Ishikawa (cell line): Measurements from ENCODE around the gene NCOA7.

Experiments used
- CEBPB ChIP-seq: IDR thresholded peaks from 2 replicates; pipeline ENCODE4 v1.6.1; 2012
- CREB1 ChIP-seq: IDR thresholded peaks from 2 replicates; pipeline ENCODE4 v1.6.1; 2012; ENCODE audit warnings: low read depth
- EGR1 ChIP-seq: IDR thresholded peaks from 2 replicates; pipeline ENCODE4 v1.6.1; 2012
- EP300 ChIP-seq: IDR thresholded peaks from 2 replicates; pipeline ENCODE4 v1.6.1; 2012; ENCODE audit warnings: borderline replicate concordance
- FOXM1 ChIP-seq: IDR thresholded peaks from 2 replicates; pipeline ENCODE4 v1.6.1; 2012; ENCODE audit warnings: low read depth, borderline replicate concordance
- MAX ChIP-seq: IDR thresholded peaks from 2 replicates; pipeline ENCODE4 v1.6.1; 2012
- NFIC ChIP-seq: IDR thresholded peaks from 2 replicates; pipeline ENCODE4 v1.6.1; 2012
- RAD21 ChIP-seq: IDR thresholded peaks from 2 replicates; pipeline ENCODE4 v1.6.1; 2012; ENCODE audit warnings: low read depth
- REST ChIP-seq: IDR thresholded peaks from 2 replicates; pipeline ENCODE4 v1.6.1; 2012; ENCODE audit warnings: low read depth, mild to moderate bottlenecking
- TAF1 ChIP-seq: IDR thresholded peaks from 2 replicates; pipeline ENCODE4 v1.6.1; 2012; ENCODE audit warnings: low read depth, mild to moderate bottlenecking
- TCF12 ChIP-seq: IDR thresholded peaks from 2 replicates; pipeline ENCODE4 v1.6.1; 2012; ENCODE audit warnings: low read depth
- TEAD4 ChIP-seq: IDR thresholded peaks from 2 replicates; pipeline ENCODE4 v1.6.1; 2012
- USF1 ChIP-seq: IDR thresholded peaks from 2 replicates; pipeline ENCODE4 v1.6.1; 2012
- YY1 ChIP-seq: IDR thresholded peaks from 2 replicates; pipeline ENCODE4 v1.6.1; 2012; ENCODE audit warnings: low read depth
- ZBTB7A ChIP-seq: IDR thresholded peaks from 2 replicates; pipeline ENCODE4 v1.6.1; 2012; ENCODE audit warnings: low read depth

Gene NCOA7

DNA sequence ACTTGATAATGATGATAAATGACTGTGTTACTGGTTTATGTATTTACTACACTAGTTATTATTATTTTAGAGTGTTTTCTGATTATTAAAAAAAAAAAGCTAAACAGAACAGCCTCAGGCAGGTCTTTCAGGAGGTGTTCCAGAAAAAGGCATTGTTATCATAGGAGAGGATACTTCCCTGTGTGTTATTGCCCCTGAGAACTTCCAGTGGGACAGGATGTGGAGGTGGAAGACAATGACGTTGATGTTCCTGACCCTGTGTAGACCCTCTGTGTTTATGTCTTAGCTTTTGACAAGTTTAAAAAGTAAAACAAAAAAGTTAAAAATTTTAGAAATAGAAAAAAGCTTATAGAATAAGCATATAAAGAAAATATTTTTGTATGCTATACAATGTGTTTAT lies 49.1 kb downstream of the NCOA7 start:
- no peak for TF ChIP-seq CEBPB

GRCh38 chr6:125841356-125842090 lies 50.8 kb downstream of the NCOA7 start:
- TF ChIP-seq TAF1: no peak
- no peak for TF ChIP-seq REST

GRCh38 chr6:125842091-125842626 lies 51.4 kb downstream of the NCOA7 start:
- TF ChIP-seq TEAD4 (no peak), CEBPB (no peak), CREB1 (no peak), TAF1 (no peak), FOXM1 (no peak)

GRCh38 chr6:125843593-125843992 lies 52.8 kb downstream of the NCOA7 start:
- TF ChIP-seq TCF12: no peak
- TF ChIP-seq CEBPB: no peak
- TF ChIP-seq FOXM1: no peak
- TF ChIP-seq EGR1: no peak
- no peak for TF ChIP-seq MAX

DNA sequence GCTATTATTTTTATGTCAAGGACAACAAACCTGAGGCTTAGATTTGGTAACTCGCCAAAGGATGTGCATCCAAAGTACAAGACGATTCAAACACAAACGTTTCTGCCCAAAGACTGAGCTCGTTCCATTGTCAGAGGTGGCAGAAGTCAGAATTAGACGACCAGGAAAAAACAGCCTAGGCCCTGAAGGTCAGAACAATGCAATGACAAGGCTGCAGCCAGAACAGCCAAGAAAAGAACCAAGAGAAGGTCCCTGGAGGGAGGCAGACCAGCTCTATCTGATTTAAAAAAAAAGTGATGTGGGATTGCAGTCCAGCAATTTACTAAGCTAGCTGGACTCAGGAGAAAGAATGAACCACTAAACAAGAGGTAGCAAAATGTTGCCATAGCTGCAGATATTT lies 54.2 kb downstream of the NCOA7 start:
- TF ChIP-seq MAX: no peak
- no peak for TF ChIP-seq REST
- no peak for TF ChIP-seq TCF12
- no peak for TF ChIP-seq RAD21
- TF ChIP-seq CEBPB: no peak
- no peak for TF ChIP-seq FOXM1
- TF ChIP-seq NFIC: no peak
- no peak for TF ChIP-seq ZBTB7A
- TF ChIP-seq CREB1: no peak
- TF ChIP-seq USF1: no peak
- TF ChIP-seq EGR1: no peak
- no peak for TF ChIP-seq TEAD4
- TF ChIP-seq EP300: no peak
- TF ChIP-seq TAF1: no peak
- no peak for TF ChIP-seq YY1

DNA sequence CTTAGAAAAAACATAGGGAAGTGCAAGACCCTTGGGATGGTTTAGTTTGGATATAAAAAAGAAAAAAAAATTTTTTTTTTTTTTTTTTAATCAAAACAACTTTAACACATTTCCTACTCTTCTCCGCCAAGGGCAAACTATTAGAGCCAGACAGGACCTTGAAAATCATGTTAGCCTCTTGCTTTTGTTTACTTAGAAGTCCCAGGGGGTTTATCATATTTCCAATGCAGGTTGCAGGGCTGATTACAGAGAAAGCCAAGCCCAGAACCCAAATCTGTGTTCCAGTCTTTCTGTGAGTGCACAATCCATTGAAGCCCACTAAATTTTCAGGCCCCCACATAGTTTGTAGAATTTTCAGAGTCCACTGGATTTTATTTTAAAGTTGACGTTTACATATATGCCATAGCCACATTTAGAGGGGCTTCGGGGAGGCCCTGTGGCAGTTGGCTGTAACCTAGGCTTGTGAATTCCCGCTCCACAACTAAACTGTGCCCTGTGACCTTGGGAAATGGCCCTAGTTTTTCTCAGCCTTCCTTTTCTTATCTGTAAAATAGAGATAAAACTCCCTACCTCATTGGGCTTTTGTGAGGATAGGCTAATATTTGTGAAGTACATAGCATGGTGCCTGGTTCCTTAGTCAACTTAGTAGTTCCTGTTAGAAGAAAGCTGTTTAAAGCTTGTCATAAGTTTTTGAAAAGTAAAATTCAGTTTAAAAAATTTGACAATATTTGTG lies 55.7 kb downstream of the NCOA7 start:
- TF ChIP-seq TAF1: no peak
- TF ChIP-seq CREB1: no peak
- TF ChIP-seq YY1: no peak
- TF ChIP-seq RAD21: no peak
- TF ChIP-seq ZBTB7A: no peak
- no peak for TF ChIP-seq TEAD4
- TF ChIP-seq USF1: no peak
- TF ChIP-seq REST: no peak
- no peak for TF ChIP-seq FOXM1
- TF ChIP-seq CEBPB: no peak
- TF ChIP-seq TCF12: no peak
- no peak for TF ChIP-seq EGR1
- TF ChIP-seq MAX: no peak
- TF ChIP-seq EP300: no peak
- TF ChIP-seq NFIC: no peak
